ENCODE data around the gene TEP1. TPM values are rescaled to one million over a fixed set of nuclear protein-coding genes. Genes with fewer than 3 reads are reported as not detected.

TEP1 gene
- total and polyA plus RNA-seq, 2 of the 13 experiments (the other 11 are each of a cell fraction or from before 2014, with no cell fraction given), result 11.0 to 12.8 TPM

DNA sequence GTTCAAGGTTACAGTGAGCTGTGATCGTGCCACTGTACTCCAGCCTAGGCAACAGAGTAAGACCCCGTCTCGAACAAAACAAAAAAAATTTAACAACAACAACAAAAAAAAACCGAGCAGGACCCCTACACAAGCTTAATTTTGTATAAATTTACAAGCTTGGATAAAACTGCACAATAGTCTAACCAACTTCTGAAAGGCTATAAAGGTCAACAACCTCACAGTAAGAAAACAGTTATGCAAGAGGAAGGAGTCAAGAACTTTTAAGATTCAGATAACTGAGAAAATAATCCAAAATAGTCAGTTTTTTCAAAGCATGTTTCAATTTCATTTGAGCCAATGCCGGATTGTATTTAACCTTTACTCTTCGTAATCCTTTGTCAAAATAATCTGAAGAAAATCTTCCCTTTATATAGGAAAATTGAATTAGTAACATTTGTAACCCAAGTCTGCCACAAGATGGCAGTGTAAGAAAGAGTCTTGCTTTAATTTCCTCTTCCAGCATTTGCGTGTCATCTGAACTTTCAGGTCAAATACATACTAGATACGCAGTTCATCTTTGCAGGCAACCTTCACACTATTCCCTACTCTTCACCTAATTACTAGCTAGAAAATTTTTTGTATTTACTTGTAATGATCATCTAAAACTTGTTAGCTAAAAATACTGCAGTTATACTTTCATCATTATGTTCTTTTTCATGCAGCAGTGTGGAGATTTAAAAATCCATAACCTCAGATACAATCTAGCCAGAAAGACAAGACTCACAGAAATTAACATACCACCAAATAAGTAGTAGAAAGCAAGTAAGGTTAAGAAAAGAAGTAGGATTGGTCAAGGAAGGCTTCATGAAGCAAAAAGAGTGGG lies 86.1 kb downstream of the TEP1 start (continued):
- TF ChIP-seq LRRFIP1 (CRISPR knock-in tag; conservative IDR thresholded peaks at IDR 0.05) (no peak), CREB1 (IDR thresholded peaks at IDR 0.05) (no peak), CREB1 (CRISPR knock-in tag; IDR thresholded peaks at IDR 0.05) (no peak), MIXL1 (CRISPR knock-in tag; IDR thresholded peaks at IDR 0.05) (peak; percentile 62), ZNF605 (CRISPR knock-in tag; IDR thresholded peaks at IDR 0.05) (no peak), ZNF562 (CRISPR knock-in tag; IDR thresholded peaks at IDR 0.05; ENCODE audit: borderline replicate concordance) (no peak), KDM3A (CRISPR knock-in tag; IDR thresholded peaks at IDR 0.05; ENCODE audit: low read depth) (peak; percentile 65; the same call in 1 of the 2 replicates), ZNF839 (CRISPR knock-in tag; IDR thresholded peaks at IDR 0.05; ENCODE audit: borderline replicate concordance) (no peak), ZNF136 (CRISPR knock-in tag; IDR thresholded peaks at IDR 0.05; ENCODE audit: low read depth) (no peak), ZZZ3 (CRISPR knock-in tag; IDR thresholded peaks at IDR 0.05; ENCODE audit: borderline replicate concordance) (no peak), ZNF350 (CRISPR knock-in tag; IDR thresholded peaks at IDR 0.05; ENCODE audit: borderline replicate concordance, low read depth) (no peak), NR2F1 (CRISPR knock-in tag; IDR thresholded peaks at IDR 0.05) (0 out of 4 replicates have a peak, but pooled peaks of 1 of the 2 experiments have one; percentile 56), TSC22D2 (CRISPR knock-in tag; IDR thresholded peaks at IDR 0.05; ENCODE audit: borderline replicate concordance) (no peak)
- TF ChIP-seq, protein P1, sequence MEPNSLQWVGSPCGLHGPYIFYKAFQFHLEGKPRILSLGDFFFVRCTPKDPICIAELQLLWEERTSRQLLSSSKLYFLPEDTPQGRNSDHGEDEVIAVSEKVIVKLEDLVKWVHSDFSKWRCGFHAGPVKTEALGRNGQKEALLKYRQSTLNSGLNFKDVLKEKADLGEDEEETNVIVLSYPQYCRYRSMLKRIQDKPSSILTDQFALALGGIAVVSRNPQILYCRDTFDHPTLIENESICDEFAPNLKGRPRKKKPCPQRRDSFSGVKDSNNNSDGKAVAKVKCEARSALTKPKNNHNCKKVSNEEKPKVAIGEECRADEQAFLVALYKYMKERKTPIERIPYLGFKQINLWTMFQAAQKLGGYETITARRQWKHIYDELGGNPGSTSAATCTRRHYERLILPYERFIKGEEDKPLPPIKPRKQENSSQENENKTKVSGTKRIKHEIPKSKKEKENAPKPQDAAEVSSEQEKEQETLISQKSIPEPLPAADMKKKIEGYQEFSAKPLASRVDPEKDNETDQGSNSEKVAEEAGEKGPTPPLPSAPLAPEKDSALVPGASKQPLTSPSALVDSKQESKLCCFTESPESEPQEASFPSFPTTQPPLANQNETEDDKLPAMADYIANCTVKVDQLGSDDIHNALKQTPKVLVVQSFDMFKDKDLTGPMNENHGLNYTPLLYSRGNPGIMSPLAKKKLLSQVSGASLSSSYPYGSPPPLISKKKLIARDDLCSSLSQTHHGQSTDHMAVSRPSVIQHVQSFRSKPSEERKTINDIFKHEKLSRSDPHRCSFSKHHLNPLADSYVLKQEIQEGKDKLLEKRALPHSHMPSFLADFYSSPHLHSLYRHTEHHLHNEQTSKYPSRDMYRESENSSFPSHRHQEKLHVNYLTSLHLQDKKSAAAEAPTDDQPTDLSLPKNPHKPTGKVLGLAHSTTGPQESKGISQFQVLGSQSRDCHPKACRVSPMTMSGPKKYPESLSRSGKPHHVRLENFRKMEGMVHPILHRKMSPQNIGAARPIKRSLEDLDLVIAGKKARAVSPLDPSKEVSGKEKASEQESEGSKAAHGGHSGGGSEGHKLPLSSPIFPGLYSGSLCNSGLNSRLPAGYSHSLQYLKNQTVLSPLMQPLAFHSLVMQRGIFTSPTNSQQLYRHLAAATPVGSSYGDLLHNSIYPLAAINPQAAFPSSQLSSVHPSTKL (CRISPR knock-in tag; IDR thresholded peaks at IDR 0.05), result no peak
- TF ChIP-seq, protein P2, sequence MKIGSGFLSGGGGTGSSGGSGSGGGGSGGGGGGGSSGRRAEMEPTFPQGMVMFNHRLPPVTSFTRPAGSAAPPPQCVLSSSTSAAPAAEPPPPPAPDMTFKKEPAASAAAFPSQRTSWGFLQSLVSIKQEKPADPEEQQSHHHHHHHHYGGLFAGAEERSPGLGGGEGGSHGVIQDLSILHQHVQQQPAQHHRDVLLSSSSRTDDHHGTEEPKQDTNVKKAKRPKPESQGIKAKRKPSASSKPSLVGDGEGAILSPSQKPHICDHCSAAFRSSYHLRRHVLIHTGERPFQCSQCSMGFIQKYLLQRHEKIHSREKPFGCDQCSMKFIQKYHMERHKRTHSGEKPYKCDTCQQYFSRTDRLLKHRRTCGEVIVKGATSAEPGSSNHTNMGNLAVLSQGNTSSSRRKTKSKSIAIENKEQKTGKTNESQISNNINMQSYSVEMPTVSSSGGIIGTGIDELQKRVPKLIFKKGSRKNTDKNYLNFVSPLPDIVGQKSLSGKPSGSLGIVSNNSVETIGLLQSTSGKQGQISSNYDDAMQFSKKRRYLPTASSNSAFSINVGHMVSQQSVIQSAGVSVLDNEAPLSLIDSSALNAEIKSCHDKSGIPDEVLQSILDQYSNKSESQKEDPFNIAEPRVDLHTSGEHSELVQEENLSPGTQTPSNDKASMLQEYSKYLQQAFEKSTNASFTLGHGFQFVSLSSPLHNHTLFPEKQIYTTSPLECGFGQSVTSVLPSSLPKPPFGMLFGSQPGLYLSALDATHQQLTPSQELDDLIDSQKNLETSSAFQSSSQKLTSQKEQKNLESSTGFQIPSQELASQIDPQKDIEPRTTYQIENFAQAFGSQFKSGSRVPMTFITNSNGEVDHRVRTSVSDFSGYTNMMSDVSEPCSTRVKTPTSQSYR (CRISPR knock-in tag; IDR thresholded peaks at IDR 0.05; ENCODE audit: borderline replicate concordance), result no peak
- TF ChIP-seq, protein P3, sequence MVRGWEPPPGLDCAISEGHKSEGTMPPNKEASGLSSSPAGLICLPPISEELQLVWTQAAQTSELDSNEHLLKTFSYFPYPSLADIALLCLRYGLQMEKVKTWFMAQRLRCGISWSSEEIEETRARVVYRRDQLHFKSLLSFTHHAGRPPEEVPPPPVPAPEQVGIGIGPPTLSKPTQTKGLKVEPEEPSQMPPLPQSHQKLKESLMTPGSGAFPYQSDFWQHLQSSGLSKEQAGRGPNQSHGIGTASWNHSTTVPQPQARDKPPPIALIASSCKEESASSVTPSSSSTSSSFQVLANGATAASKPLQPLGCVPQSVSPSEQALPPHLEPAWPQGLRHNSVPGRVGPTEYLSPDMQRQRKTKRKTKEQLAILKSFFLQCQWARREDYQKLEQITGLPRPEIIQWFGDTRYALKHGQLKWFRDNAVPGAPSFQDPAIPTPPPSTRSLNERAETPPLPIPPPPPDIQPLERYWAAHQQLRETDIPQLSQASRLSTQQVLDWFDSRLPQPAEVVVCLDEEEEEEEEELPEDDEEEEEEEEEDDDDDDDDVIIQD (CRISPR knock-in tag; IDR thresholded peaks at IDR 0.05; ENCODE audit: low read depth), result peak; percentile 24; the same call in 1 of the 2 replicates
